Stimulated activated CD4-positive, alpha-beta T cell treated with anti-CD3 and anti-CD28 coated beads, TNF-alpha, amount 100 ng/mL, for 4 hours (primary cell): ENCODE measurements around the gene PRKCZ.

ENCODE experiments used
- DNase-seq, 3 experiments: peaks; one replicate each; pipeline ENCODE4 v3.0.0-alpha.2; 2020; ENCODE audit warnings: low read depth in 3 of 3

PRKCZ gene

DNA sequence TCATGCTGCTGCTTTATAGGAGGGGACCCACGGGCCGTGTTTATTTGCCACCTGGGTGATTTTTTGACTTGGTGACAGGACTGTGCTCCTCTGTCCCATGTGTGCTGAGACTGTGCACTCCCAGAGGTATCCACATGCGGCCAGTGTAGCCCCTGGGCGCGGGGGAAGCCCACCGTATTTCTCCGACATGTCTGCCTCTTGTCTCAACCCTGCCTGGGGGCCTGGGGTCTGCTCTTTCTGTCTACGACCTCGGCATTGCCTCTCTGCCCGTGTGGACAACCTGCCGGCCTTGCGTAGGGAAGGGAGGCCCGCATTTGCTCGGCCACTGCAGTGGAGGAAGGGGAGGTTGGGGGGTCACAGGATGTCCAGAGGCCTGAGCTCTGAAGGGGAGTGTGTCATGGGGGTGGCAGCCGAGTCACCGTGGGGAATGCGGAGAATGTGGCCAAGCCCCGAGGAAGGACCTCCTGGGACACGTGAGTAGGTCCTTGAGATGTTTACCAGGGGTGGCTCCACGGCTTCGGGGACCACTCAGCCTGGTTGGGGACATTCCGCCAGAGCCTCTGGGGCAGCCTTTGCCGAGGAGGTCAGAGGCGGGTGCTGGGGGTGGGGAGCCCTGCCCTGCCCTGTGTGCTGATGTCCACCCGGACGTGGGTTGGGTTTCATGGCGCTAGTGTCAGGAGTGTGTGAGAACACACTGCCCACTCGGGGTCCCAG is 11.0 kb downstream of the PRKCZ start:
- DNase-seq: no peak

DNA sequence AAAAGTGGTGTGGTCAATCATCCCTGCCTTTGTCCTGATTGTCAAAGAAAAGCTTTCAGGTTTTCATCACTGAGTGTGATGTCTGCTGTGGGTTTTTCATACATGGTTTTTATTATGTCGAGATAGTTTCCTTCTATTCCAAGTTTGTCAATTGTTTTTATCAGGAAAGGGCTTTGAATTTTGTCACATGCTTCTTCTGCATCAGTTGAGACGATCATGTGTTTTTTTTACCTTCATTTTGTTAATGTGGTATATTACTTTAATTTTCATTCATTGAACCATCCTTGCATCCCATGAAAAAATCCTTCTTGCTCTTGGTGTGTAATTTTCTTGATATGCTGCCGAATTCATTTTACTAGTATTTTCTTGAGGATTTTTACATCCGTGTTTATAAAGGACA is 15.5 kb downstream of the PRKCZ start:
- DNase-seq: no peak

- DNase-seq: no peak
These were observed 17.2 kb downstream of the PRKCZ start for GRCh38 chr1:2067393-2067792.

DNA sequence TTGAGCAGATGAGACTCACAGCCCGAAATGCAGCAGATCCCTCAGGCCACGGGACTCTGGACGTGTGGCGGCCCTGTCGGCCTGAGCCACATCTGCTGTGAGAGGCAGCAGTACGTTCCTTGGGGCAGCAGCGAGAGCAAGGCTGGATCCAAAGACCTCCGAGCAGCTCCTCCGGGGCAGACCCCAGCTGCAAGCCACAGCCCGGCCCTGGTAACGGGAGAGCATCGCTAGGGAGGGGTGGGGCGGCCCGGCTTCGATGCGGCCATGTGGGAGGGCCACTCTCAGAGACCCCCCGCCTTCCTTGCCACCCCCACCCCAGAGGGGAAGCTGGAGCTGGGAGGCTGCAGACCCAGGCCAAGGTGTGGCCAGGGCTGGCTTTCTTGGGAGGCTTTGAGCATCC is 17.8 kb downstream of the PRKCZ start:
- no peak for DNase-seq

GRCh38 chr1:2068951-2069350 is 18.7 kb downstream of the PRKCZ start:
- DNase-seq: no peak

GRCh38 chr1:2070016-2070415 is 19.8 kb downstream of the PRKCZ start:
- no peak for DNase-seq

DNA sequence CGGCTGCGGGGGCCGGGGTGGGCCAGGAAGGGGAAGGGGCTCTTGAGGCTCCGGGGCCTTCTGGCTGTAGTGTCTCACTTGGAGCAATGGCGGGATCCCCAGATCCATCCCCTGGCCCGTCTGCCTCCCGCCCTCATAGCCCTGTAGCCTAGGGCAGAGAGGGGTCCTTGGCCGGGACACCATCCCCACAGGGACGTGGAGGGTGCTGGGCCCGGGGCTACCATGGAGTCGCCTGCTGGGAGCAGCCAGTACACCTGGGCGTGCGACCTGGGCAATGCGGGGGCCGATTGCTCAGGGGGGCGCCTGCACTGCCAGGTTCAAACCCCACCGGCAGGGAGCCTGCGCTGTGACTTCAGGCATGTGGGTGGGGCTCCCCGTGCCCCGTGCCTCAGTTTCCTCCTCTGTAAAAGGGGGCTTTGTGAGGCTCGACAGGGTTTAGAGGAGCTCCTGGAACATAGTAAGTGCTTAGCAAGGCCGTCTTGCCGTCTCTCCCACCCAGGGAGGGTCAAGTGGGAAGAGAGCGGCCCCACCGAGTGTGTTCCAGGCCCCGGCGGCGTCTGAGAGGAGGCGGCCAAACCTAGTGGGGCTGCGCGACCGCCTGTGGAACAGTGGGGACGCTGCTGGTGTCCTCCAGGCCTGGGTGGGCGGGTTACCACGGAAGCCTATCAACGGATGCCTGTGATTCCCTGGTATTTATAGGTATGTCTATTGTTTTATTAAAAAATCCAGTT is 20.8 kb downstream of the PRKCZ start:
- DNase-seq: no peak

DNA sequence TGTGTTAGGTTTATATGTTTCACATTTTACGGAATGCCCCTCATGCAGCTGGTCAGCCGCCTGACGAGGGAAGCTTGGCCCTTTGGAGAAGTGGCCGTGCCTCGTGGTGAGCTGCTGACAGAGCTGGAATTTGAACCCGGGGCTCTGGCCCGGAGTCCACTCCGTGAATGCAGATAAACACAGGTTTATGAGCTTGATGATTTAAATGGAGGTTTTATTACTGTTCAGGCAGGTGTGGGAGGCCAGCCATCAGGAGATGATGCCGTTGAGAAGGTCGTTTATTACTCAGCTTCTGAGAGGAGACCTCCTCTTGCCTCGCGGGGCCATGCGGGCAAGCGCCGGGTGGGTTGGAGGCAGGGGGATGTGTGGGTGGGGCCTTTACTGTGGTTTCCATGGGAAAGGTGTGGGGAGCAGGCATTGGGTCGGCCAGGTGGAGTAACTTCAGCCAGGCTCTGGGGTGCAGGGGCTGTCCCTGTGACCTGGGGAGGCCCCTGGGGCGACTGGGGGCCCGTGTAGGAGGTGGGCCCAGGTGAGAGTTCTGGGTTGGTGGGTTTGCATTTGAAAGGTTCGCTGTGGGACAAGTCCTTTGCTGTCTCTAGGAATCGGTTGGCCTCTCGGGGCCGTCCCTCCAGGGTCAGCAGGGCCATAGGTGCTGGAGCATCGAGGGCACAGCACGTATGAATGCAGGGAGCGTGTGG is 22.0 kb downstream of the PRKCZ start:
- DNase-seq: no peak

- DNase-seq: no peak
These were observed 22.7 kb downstream of the PRKCZ start for GRCh38 chr1:2072891-2073290.

- DNase-seq: no peak
These were observed 23.4 kb downstream of the PRKCZ start for GRCh38 chr1:2073382-2074230.

DNA sequence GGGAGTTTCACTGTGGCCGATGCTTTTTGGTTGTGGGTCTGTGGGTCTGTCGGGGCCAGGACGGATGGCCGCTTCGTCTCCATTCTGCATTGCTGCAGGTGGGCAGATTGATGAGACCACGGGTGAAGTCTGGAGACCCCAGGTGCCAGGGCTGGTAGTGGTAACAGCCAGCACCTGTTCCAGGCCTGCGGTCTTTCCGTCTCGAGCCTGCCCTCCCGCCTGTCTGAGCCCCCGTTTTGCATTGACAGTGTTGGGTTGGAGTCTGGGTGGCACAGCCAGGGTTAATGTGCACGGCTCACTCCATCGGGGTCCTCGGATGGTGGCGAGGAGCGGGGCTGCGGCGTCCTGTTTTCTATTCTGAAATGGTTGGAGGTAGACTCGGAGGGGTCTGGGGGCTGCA is 24.2 kb downstream of the PRKCZ start:
- DNase-seq: no peak

DNA sequence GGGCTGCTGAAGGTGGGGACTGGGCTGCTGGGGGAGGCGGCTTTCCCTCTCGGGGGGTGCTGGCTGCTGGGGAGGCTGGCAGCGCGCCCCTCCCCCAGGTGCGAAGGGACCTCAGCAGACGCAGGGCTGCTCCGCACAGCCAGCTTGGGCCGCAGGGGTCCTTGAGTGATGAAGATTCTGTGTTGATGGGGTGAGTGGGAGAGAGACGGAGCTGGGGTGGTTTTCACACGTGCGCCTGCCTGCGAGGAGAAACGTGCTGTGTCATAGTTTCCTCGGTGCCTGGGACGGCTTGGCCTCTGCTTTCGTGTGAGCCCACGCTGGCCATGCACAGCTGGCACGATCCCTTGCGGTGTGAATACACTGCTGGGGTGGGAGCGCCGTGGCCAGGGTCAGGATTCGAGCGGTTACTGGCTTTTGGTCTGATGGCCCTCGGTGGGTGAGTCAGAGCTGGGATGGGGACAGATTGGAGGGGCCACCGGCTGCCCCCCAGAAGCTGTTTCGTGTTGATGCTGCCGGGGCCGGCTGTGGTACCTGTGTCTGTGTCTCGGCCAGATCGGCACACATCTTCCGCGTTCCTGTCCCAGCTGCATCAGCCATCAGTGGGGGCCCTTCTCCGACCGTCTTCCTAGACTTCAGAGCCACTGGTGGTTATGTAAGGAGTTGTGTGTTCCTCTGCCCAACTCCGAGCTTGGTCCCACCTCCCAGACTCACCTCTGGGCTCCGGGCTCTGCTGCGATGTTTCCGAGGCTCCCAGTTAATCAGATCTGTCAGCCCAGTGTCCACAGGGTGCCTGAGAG is 24.9 kb downstream of the PRKCZ start:
- DNase-seq: no peak

GRCh38 chr1:2076826-2077225 is 26.6 kb downstream of the PRKCZ start:
- DNase-seq: no peak

DNA sequence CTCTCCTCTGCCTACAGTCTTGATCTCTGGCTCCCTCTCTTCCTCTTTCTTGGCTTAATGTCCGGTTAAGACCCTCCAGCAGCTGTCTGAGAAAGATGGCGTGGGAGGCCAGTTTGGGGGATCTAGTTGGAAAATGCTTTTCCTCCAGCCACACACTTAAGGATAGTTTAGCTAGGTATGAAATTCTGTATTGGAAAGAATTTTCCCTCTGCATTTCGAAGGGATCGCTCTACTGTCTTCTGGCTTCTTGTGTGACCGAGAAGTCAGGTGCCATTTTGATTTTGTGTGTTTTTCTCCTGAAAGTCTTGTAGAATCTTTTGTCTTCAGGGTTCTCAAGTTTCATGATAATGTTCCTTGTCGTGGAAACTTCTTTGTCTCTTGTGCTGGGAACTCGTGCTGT is 28.0 kb downstream of the PRKCZ start:
- DNase-seq: no peak

DNA sequence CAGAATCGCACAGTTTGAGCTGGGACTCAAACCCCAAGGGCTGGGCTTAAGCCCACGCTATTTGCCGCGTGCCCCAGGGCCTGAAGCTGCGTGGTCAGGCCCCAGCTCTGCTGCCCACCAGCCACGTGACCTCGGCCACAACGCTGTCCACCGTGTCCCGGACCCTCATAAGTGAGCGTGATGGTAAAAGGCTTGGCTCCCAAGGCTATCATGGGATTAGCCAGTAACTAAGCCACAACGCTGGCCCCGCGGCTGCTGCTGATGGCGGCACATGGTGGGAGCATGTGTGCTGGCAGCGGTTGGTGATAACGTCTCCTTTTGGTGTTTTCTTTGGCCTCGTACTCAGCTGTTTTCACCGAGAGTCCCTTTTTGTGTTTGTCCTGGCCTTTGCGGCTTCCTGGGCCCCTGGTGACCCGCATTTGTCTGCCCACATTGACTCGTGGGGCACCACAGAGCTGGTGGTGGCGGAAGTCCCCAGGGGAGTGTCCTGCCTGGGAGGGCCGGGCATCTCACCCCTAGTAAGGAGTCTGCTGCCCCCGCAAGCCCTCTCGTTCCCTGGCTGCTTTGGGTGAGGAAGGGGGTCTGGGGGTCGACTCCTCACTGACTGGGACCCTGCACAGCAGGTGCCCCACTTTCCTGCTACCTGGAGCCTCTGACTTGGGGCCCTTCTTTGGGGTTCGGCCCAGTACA is 29.3 kb downstream of the PRKCZ start:
- no peak for DNase-seq

DNA sequence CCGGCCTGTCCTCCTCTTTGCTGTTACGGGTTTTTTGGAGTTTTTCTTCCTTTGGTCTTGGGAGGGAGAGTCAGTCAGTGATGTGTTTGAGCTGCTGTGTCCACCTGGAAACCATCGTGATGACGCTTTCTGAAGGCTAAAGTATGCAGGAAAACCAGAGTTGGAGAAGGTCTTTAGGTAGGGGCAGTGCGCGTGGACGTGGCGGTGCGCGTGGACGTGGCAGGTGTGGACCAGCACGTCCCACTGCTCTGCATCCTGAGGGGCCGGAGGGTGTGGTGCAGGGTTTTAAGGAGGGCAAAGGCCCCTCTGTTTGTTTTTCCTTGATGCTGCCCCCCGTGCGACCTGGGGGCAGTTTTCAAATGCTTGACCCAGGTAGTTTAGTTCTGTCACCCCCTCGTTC is 29.9 kb downstream of the PRKCZ start:
- DNase-seq: no peak

- DNase-seq: no peak
These were observed 30.7 kb downstream of the PRKCZ start for GRCh38 chr1:2080884-2081283.

DNA sequence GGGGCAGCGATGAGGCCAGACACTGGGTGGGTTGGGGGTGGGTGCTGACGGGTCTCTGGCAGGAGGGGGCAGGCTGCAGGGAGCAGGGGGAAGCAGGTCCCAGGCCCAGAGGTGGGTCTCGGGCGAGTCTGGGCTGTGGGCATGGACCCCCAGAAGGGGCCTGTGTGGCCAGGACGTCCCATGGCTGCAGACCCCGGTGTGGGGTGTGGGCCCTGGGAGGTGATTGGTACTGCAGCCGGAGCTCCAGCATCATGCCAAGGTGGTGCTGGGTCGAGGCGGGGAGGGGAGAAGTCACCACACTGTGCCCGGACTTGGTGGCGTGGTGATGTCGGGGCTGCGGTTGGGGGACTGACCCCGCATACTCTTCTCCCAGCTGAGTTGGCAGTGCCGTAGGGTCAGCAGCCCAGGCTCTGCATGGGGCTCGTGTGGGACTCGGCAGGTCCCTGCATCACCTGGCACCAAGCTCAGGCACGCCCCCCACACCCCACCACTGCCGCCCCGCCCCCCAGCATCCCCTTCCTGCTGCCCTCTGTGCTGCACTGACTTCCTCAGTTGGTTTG is 31.2 kb downstream of the PRKCZ start:
- DNase-seq: no peak

GRCh38 chr1:2082064-2082463 is 31.9 kb downstream of the PRKCZ start:
- no peak for DNase-seq

DNA sequence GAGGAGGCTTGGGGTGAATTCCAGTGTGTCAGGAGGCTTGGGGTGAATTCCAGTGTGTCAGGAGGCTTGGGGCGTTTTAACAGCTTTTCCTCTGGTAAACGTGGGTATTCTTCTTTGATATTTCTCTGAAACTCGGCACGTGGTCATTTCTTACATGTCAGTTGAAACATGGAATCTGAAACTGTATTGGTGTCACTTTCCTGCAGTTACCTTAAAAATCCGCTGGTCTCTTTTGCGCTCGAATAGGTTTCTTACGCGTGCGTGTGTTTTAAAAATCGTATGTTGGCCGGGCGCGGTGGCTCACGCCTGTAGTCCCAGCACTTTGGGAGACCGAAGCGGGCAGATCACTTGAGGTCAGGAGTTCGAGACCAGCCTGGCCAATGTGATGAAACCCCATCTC is 33.5 kb downstream of the PRKCZ start:
- DNase-seq: no peak
